HEK293 (cell line): ENCODE data around the gene MRPS6.

Source experiments
- CTCF ChIA-PET: fragments of 350-600 bp; formaldehyde crosslinking; extraction: SDS; loops from one replicate; lab custom pipeline; 2021; ENCODE audit warnings: antibody characterized with exemption; lab: Yijun Ruan, JAX
- POLR2A ChIA-PET: fragments of 300-600 bp; formaldehyde crosslinking; extraction: SDS; loops from one replicate; lab custom pipeline; 2020; ENCODE audit warnings: antibody characterized with exemption, inconsistent platforms; lab: Yijun Ruan, JAX
- H3K27ac ChIP-seq: fragments of 200-500 bp; sonication (Bioruptor generic); 2 replicates; pipeline ENCODE4 v1.5.1; 2014; ENCODE audit warnings: low read depth, low read length, control low read depth, inconsistent platforms; ENCODE audit errors: extremely low read depth
- H3K36me3 ChIP-seq, 2 experiments: fragments of 200-500 bp in 1 of 2; sonication (Bioruptor generic) in 1 of 2; 1 replicate in 1 of 2; 2 replicates in 1 of 2; pipeline ENCODE4 v1.5.1; 2014 to 2017; ENCODE audit warnings: inconsistent platforms in 2 of 2, low read length in 2 of 2; ENCODE audit not compliant: control insufficient read depth in 2 of 2, insufficient read depth in 1 of 2
- H3K4me1 ChIP-seq: fragments of 200-500 bp; sonication (Bioruptor generic); 2 replicates; pipeline ENCODE4 v1.5.1; 2014; ENCODE audit warnings: mild to moderate bottlenecking, low read length, inconsistent platforms; ENCODE audit not compliant: control insufficient read depth, insufficient read depth
- H3K4me3 ChIP-seq: 2 replicates; pipeline ENCODE4 v1.5.1; 2011; ENCODE audit warnings: low read depth, mild to moderate bottlenecking, control low read depth, low read length, moderate library complexity
- H3K9me3 ChIP-seq: fragments of 200-500 bp; sonication (Bioruptor generic); 2 replicates; pipeline ENCODE4 v1.5.1; 2014; ENCODE audit warnings: low read depth, low read length, inconsistent platforms; ENCODE audit not compliant: control insufficient read depth, insufficient read depth
- GLI2 ChIP-seq: fragments of 450-650 bp; formaldehyde crosslinking; IDR thresholded peaks from 2 replicates; pipeline ENCODE4; 2017; ENCODE audit warnings: missing biosample characterization, missing genetic modification characterization, low read depth, borderline replicate concordance
- MZF1 ChIP-seq: fragments of 450-650 bp; formaldehyde crosslinking; IDR thresholded peaks from 2 replicates; pipeline ENCODE4 v1.5.1; 2017; ENCODE audit warnings: missing biosample characterization, missing genetic modification characterization, borderline replicate concordance
- SP3 ChIP-seq: fragments of 450-650 bp; formaldehyde crosslinking; IDR thresholded peaks from 2 replicates; pipeline ENCODE4 v1.5.1; 2016; ENCODE audit warnings: missing biosample characterization, missing genetic modification characterization
- WT1 ChIP-seq: fragments of 450-650 bp; formaldehyde crosslinking; IDR thresholded peaks from 2 replicates; pipeline ENCODE4 v1.5.1; 2016; ENCODE audit warnings: missing biosample characterization, missing genetic modification characterization
- ZNF132 ChIP-seq: fragments of 450-650 bp; formaldehyde crosslinking; IDR thresholded peaks from 2 replicates; pipeline ENCODE4 v1.5.1; 2017; ENCODE audit warnings: missing biosample characterization, missing genetic modification characterization, borderline replicate concordance
- ZNF239 ChIP-seq: fragments of 450-650 bp; formaldehyde crosslinking; IDR thresholded peaks from 2 replicates; pipeline ENCODE4 v1.5.1; 2016; ENCODE audit warnings: missing biosample characterization, missing genetic modification characterization
- ZNF510 ChIP-seq: fragments of 450-650 bp; formaldehyde crosslinking; IDR thresholded peaks from 2 replicates; pipeline ENCODE4 v1.5.1; 2018; ENCODE audit warnings: mild to moderate bottlenecking, missing genetic modification characterization, missing biosample characterization; ENCODE audit not compliant: insufficient replicate concordance
- ZNF521 ChIP-seq: fragments of 450-650 bp; formaldehyde crosslinking; IDR thresholded peaks from 2 replicates; pipeline ENCODE4 v1.5.1; 2017; ENCODE audit warnings: missing biosample characterization, mild to moderate bottlenecking, missing genetic modification characterization
- ZNF529 ChIP-seq: fragments of 450-650 bp; formaldehyde crosslinking; IDR thresholded peaks from 2 replicates; pipeline ENCODE4 v1.5.1; 2017; ENCODE audit warnings: missing genetic modification characterization, missing biosample characterization; ENCODE audit not compliant: insufficient replicate concordance
- ZNF558 ChIP-seq: fragments of 450-650 bp; formaldehyde crosslinking; IDR thresholded peaks from 2 replicates; pipeline ENCODE4 v1.5.1; 2016; ENCODE audit warnings: missing biosample characterization, missing genetic modification characterization
- ZNF571 ChIP-seq: fragments of 450-650 bp; formaldehyde crosslinking; IDR thresholded peaks from 2 replicates; pipeline ENCODE4 v1.5.0; 2017; ENCODE audit warnings: missing biosample characterization, missing genetic modification characterization
- ZNF585B ChIP-seq: fragments of 450-650 bp; formaldehyde crosslinking; IDR thresholded peaks from 2 replicates; pipeline ENCODE4 v1.5.1; 2016; ENCODE audit warnings: missing biosample characterization, missing genetic modification characterization
- ZNF654 ChIP-seq: fragments of 450-650 bp; formaldehyde crosslinking; IDR thresholded peaks from 2 replicates; pipeline ENCODE4 v1.5.1; 2016; ENCODE audit warnings: low read depth, missing biosample characterization, missing genetic modification characterization
- ZNF776 ChIP-seq: fragments of 450-650 bp; formaldehyde crosslinking; IDR thresholded peaks from 2 replicates; pipeline ENCODE4 v1.5.0; 2017; ENCODE audit warnings: missing biosample characterization, missing genetic modification characterization, borderline replicate concordance
- ZNF777 ChIP-seq: fragments of 450-650 bp; formaldehyde crosslinking; IDR thresholded peaks from 2 replicates; pipeline ENCODE4 v1.5.1; 2017; ENCODE audit warnings: missing biosample characterization, missing genetic modification characterization, borderline replicate concordance
- TF ChIP-seq, protein P1 (sequence below): fragments of 450-650 bp; formaldehyde crosslinking; IDR thresholded peaks from 2 replicates; pipeline ENCODE4 v1.5.1; 2016; ENCODE audit warnings: missing biosample characterization, missing genetic modification characterization
- TF ChIP-seq, protein P2 (sequence below): fragments of 450-650 bp; formaldehyde crosslinking; IDR thresholded peaks from 2 replicates; pipeline ENCODE4 v1.5.1; 2016; ENCODE audit warnings: missing biosample characterization, missing genetic modification characterization
- TF ChIP-seq, protein P3 (sequence below): sonication (generic); formaldehyde crosslinking; IDR thresholded peaks from 2 replicates; pipeline ENCODE4 v1.8.1; 2022; ENCODE audit warnings: mild to moderate bottlenecking, moderate library complexity, missing genetic modification reagents
- TF ChIP-seq, protein P4 (sequence below): fragments of 450-650 bp; formaldehyde crosslinking; IDR thresholded peaks from 2 replicates; pipeline ENCODE4 v1.5.1; 2016; ENCODE audit warnings: missing biosample characterization, missing genetic modification characterization
- TF ChIP-seq, protein P5 (sequence below): fragments of 450-650 bp; formaldehyde crosslinking; conservative IDR thresholded peaks from 2 replicates; pipeline ENCODE4 v1.5.1; 2016; ENCODE audit warnings: low read depth, missing biosample characterization, missing genetic modification characterization

MRPS6 gene

DNA sequence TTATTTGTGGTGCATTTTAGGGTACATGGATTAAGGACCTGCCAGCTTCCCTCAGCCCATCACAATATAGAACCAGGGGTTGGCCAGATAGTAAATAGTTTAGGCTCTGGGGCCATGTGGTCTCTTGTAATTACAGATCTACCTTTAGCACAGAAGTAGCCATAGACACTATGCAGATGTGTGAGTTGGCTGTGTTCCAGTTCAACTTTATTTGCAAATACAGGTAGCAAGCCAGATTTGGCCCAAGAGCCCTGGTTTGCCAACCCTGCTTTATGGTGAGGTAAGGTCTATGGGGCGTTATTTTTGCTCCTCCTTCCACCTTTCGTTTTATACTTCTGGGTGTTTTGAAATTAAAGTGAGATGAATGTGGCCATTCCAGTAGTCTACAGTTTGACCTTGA lies 48.7 kb downstream of the MRPS6 start (continued):
- TF ChIP-seq, protein P1, sequence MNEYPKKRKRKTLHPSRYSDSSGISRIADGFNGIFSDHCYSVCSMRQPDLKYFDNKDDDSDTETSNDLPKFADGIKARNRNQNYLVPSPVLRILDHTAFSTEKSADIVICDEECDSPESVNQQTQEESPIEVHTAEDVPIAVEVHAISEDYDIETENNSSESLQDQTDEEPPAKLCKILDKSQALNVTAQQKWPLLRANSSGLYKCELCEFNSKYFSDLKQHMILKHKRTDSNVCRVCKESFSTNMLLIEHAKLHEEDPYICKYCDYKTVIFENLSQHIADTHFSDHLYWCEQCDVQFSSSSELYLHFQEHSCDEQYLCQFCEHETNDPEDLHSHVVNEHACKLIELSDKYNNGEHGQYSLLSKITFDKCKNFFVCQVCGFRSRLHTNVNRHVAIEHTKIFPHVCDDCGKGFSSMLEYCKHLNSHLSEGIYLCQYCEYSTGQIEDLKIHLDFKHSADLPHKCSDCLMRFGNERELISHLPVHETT (tag by site-specific recombination) = no peak
- TF ChIP-seq, protein P2, sequence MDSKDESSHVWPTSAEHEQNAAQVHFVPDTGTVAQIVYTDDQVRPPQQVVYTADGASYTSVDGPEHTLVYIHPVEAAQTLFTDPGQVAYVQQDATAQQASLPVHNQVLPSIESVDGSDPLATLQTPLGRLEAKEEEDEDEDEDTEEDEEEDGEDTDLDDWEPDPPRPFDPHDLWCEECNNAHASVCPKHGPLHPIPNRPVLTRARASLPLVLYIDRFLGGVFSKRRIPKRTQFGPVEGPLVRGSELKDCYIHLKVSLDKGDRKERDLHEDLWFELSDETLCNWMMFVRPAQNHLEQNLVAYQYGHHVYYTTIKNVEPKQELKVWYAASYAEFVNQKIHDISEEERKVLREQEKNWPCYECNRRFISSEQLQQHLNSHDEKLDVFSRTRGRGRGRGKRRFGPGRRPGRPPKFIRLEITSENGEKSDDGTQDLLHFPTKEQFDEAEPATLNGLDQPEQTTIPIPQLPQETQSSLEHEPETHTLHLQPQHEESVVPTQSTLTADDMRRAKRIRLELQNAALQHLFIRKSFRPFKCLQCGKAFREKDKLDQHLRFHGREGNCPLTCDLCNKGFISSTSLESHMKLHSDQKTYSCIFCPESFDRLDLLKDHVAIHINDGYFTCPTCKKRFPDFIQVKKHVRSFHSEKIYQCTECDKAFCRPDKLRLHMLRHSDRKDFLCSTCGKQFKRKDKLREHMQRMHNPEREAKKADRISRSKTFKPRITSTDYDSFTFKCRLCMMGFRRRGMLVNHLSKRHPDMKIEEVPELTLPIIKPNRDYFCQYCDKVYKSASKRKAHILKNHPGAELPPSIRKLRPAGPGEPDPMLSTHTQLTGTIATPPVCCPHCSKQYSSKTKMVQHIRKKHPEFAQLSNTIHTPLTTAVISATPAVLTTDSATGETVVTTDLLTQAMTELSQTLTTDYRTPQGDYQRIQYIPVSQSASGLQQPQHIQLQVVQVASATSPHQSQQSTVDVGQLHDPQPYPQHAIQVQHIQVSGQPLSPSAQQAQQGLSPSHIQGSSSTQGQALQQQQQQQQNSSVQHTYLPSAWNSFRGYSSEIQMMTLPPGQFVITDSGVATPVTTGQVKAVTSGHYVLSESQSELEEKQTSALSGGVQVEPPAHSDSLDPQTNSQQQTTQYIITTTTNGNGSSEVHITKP (tag by site-specific recombination) = no peak

DNA sequence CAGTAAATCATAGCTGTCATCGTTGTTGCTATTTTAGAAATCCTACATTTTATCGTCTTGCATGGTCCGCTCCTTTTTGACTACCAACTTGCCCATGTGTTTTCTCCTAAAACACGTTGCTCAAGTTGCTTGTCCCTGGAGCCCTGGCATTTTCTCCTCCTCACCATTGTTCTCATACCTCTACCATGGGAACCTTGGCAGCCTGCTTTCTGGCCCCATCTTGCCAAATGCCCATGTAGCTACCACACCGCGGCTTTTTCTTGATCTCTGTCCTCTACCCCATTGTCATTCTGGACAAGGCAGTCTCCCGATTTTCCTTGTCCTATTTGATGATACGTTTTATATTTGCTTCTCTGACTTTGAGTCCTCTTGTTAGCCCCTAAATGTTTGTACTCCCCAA lies 50.2 kb downstream of the MRPS6 start:
- peaks cover 0 to 10% of the 10 kb centered on the region in 2 experiments; a peak in 1 of 3 replicates for H3K36me3 ChIP-seq
- H3K4me3 ChIP-seq = no peak overlapping the region
- H3K27ac ChIP-seq = no peak overlapping the region
- peaks cover 9% of the 10 kb centered on the region for H3K4me1 ChIP-seq
- no peak for TF ChIP-seq ZNF510 (tag by site-specific recombination)
- TF ChIP-seq, protein P3, sequence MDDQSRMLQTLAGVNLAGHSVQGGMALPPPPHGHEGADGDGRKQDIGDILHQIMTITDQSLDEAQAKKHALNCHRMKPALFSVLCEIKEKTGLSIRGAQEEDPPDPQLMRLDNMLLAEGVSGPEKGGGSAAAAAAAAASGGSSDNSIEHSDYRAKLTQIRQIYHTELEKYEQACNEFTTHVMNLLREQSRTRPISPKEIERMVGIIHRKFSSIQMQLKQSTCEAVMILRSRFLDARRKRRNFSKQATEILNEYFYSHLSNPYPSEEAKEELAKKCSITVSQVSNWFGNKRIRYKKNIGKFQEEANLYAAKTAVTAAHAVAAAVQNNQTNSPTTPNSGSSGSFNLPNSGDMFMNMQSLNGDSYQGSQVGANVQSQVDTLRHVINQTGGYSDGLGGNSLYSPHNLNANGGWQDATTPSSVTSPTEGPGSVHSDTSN (CRISPR knock-in tag) = no peak
- no peak for TF ChIP-seq ZNF521 (tag by site-specific recombination)
- TF ChIP-seq ZNF558 (tag by site-specific recombination) = no peak
- no peak for TF ChIP-seq MZF1 (tag by site-specific recombination)
- TF ChIP-seq ZNF132 (tag by site-specific recombination) = no peak
- no peak for TF ChIP-seq ZNF585B (tag by site-specific recombination)
- TF ChIP-seq ZNF529 (tag by site-specific recombination) = no peak
- TF ChIP-seq, protein P4, sequence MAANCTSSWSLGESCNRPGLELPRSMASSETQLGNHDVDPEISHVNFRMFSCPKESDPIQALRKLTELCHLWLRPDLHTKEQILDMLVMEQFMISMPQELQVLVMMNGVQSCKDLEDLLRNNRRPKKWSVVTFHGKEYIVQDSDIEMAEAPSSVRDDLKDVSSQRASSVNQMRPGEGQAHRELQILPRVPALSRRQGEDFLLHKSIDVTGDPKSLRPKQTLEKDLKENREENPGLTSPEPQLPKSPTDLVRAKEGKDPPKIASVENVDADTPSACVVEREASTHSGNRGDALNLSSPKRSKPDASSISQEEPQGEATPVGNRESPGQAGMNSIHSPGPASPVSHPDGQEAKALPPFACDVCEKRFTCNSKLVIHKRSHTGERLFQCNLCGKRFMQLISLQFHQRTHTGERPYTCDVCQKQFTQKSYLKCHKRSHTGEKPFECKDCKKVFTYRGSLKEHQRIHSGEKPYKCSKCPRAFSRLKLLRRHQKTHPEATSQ = no peak
- no peak for TF ChIP-seq SP3 (tag by site-specific recombination)
- TF ChIP-seq ZNF776 (tag by site-specific recombination) = no peak
- TF ChIP-seq, protein P5, sequence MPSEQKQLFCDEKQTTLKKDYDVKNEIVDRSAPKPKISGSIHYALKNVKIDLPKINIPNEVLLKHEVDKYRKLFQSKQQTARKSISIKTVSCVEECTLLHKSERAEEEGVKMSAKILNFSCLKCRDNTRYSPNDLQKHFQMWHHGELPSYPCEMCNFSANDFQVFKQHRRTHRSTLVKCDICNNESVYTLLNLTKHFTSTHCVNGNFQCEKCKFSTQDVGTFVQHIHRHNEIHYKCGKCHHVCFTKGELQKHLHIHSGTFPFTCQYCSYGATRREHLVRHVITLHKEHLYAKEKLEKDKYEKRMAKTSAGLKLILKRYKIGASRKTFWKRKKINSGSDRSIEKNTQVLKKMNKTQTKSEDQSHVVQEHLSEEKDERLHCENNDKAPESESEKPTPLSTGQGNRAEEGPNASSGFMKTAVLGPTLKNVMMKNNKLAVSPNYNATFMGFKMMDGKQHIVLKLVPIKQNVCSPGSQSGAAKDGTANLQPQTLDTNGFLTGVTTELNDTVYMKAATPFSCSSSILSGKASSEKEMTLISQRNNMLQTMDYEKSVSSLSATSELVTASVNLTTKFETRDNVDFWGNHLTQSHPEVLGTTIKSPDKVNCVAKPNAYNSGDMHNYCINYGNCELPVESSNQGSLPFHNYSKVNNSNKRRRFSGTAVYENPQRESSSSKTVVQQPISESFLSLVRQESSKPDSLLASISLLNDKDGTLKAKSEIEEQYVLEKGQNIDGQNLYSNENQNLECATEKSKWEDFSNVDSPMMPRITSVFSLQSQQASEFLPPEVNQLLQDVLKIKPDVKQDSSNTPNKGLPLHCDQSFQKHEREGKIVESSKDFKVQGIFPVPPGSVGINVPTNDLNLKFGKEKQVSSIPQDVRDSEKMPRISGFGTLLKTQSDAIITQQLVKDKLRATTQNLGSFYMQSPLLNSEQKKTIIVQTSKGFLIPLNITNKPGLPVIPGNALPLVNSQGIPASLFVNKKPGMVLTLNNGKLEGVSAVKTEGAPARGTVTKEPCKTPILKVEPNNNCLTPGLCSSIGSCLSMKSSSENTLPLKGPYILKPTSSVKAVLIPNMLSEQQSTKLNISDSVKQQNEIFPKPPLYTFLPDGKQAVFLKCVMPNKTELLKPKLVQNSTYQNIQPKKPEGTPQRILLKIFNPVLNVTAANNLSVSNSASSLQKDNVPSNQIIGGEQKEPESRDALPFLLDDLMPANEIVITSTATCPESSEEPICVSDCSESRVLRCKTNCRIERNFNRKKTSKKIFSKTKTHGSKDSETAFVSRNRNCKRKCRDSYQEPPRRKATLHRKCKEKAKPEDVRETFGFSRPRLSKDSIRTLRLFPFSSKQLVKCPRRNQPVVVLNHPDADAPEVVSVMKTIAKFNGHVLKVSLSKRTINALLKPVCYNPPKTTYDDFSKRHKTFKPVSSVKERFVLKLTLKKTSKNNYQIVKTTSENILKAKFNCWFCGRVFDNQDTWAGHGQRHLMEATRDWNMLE (tag by site-specific recombination) = no peak
- no peak for TF ChIP-seq ZNF654
- TF ChIP-seq ZNF777 (tag by site-specific recombination) = no peak
- no peak for TF ChIP-seq ZNF571 (tag by site-specific recombination)
- no peak for TF ChIP-seq ZNF239 (tag by site-specific recombination)
- no peak for TF ChIP-seq WT1 (tag by site-specific recombination)
- no peak for TF ChIP-seq GLI2
- POLR2A ChIA-PET = no interaction called here
- CTCF ChIA-PET = interaction anchor here (0.5 to 0.9 kb wide), 3 partner anchors 11 to 200 kb away, joined by 3 read pairs; no protein-coding TSS in a partner anchor
- no peaks in the 10 kb centered on the region for H3K9me3 ChIP-seq
